ENCODE data around the gene KATNAL1. TPM values are rescaled to one million over a fixed set of nuclear protein-coding genes. Genes with fewer than 3 reads are reported as not detected.
"Not testable (repeated sequence)": the region's sequence is repeated elsewhere in the genome, so short reads cannot be mapped to it uniquely, and the experiment has no call there.

The KATNAL1 gene
- total RNA-seq, 2 experiments from 2014 or later = 29.4 to 30.4 TPM

GRCh38 chr13:30292325-30292724, 15.0 kb downstream of the KATNAL1 start:
- Mint-ChIP-seq H3K9me3 (ENCODE audit: insufficient read depth) (peaks cover 1% of the 10 kb centered on the region), H3K4me1 (ENCODE audit: low read depth) (peaks cover 11% of the 10 kb centered on the region), H3K36me3 (ENCODE audit: low read depth) (peaks cover 5% of the 10 kb centered on the region), H3K27me3 (ENCODE audit: low read depth) (no peaks in the 10 kb centered on the region), H3K4me3 (no peak overlapping the region), H3K27ac (no peak overlapping the region)
- CTCF ChIA-PET = no interaction called here
- no peak for ATAC-seq
- DNase-seq = no peak
- POLR2A ChIA-PET = no interaction called here

GRCh38 chr13:30290812-30291436, 16.4 kb downstream of the KATNAL1 start:
- no peak for DNase-seq
- Mint-ChIP-seq H3K27me3 (ENCODE audit: low read depth) (no peaks in the 10 kb centered on the region), H3K27ac (no peak overlapping the region), H3K36me3 (ENCODE audit: low read depth) (peaks cover 15% of the 10 kb centered on the region), H3K4me1 (ENCODE audit: low read depth) (peaks cover 11% of the 10 kb centered on the region), H3K4me3 (no peak overlapping the region), H3K9me3 (ENCODE audit: insufficient read depth) (peaks cover 6% of the 10 kb centered on the region)
- no peak for ATAC-seq
- ChIA-PET POLR2A (no interaction called here), CTCF (interaction anchor here (0.6 kb wide), 1 partner anchor 192 kb away, joined by 3 read pairs; no protein-coding TSS in a partner anchor)

DNA sequence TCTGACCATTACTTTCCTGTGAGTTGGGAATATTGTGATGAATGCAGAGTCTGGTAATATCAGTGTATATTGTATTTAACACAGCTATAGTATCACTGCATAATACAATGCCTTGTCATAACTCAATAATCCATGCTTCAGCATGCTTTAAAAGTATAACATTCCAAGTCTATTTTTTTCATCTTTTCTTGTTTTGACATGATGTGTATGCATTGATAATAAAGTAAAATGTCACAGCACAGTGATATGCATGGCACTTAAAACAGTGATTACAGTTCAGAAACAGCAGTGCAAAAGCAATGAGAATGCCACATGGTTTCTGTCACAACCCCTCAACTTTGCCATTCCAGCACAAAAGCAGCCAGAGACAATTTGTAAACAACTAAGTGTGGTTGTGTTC, 17.8 kb downstream of the KATNAL1 start:
- no peaks in the 10 kb centered on the region for H3K27me3 Mint-ChIP-seq (ENCODE audit: low read depth)
- peaks cover 13% of the 10 kb centered on the region for H3K9me3 Mint-ChIP-seq (ENCODE audit: insufficient read depth)
- H3K4me3 Mint-ChIP-seq = no peak overlapping the region
- no peak for DNase-seq
- ChIA-PET CTCF (no interaction called here), POLR2A (no interaction called here)
- peaks cover 27% of the 10 kb centered on the region for H3K36me3 Mint-ChIP-seq (ENCODE audit: low read depth)
- H3K27ac Mint-ChIP-seq = no peak overlapping the region
- peaks cover 11% of the 10 kb centered on the region for H3K4me1 Mint-ChIP-seq (ENCODE audit: low read depth)
- ATAC-seq = no peak

DNA sequence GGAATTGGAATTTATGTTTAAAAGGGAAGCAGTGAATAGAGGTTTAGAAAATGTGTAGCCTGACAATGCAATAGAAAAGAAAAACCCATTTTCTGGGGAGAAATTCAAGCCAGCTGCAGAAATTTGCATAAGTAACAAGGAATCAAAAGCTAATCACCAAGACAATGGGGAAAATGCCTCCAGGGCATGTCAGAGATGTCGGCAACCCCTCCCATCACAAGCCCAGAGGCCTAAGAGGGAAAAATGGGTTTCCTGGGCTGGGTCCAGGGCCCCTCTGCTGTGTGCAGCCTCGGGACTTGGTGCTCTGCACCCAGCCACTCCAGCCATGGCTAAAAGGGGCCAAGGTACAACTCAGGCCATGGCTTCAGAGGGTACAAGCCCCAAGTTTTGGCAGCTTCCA, 21.3 kb downstream of the KATNAL1 start:
- ATAC-seq; H3K27me3 Mint-ChIP-seq (ENCODE audit: low read depth); H3K27ac Mint-ChIP-seq; H3K4me3 Mint-ChIP-seq; DNase-seq; H3K4me1 Mint-ChIP-seq (ENCODE audit: low read depth); POLR2A ChIA-PET; CTCF ChIA-PET: not testable (repeated sequence)
- Mint-ChIP-seq H3K36me3 (ENCODE audit: low read depth) (peaks cover 28% of the 10 kb centered on the region), H3K9me3 (ENCODE audit: insufficient read depth) (peaks cover 13% of the 10 kb centered on the region)

- Mint-ChIP-seq H3K27me3 (ENCODE audit: low read depth) (no peaks in the 10 kb centered on the region), H3K4me3 (no peak overlapping the region), H3K9me3 (ENCODE audit: insufficient read depth) (peaks cover 7% of the 10 kb centered on the region), H3K4me1 (ENCODE audit: low read depth) (peaks cover 7% of the 10 kb centered on the region), H3K36me3 (ENCODE audit: low read depth) (peaks cover 56% of the 10 kb centered on the region), H3K27ac (no peak overlapping the region)
- ChIA-PET CTCF (no interaction called here), POLR2A (no interaction called here)
- DNase-seq (no peak), ATAC-seq (no peak)
These were observed 31.2 kb downstream of the KATNAL1 start for GRCh38 chr13:30276178-30276577.

DNA sequence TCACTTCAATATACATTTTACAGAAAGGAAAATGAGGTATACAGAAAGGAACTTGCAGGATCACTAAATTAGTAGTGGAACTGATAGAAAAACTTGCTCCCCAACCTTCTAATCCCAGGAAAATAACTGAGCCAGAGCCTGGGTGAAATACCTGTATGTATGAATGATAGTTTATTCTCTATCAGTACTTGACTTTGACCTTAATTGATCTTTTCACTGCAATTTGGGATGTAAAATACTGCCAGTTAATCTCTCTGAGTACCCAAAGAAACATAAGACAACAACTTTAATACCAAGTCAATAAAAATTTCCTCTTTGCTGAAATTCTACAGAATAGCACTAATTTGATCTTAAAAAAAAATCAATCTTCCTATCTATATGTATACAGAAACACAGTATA, 33.3 kb downstream of the KATNAL1 start:
- no peak for DNase-seq
- ATAC-seq = no peak
- Mint-ChIP-seq H3K27ac (no peak overlapping the region), H3K4me3 (no peak overlapping the region), H3K9me3 (ENCODE audit: insufficient read depth) (peaks cover 7% of the 10 kb centered on the region), H3K4me1 (ENCODE audit: low read depth) (peaks cover 7% of the 10 kb centered on the region), H3K36me3 (ENCODE audit: low read depth) (peaks cover 53% of the 10 kb centered on the region), H3K27me3 (ENCODE audit: low read depth) (no peaks in the 10 kb centered on the region)
- ChIA-PET POLR2A (no interaction called here), CTCF (no interaction called here)

- POLR2A ChIA-PET; DNase-seq; H3K27ac Mint-ChIP-seq; H3K9me3 Mint-ChIP-seq (ENCODE audit: insufficient read depth); CTCF ChIA-PET; H3K4me1 Mint-ChIP-seq (ENCODE audit: low read depth); ATAC-seq; H3K27me3 Mint-ChIP-seq (ENCODE audit: low read depth); H3K4me3 Mint-ChIP-seq: not testable (repeated sequence)
- peaks cover 33% of the 10 kb centered on the region for H3K36me3 Mint-ChIP-seq (ENCODE audit: low read depth)
These were observed 37.3 kb downstream of the KATNAL1 start for GRCh38 chr13:30270035-30270434.

DNA sequence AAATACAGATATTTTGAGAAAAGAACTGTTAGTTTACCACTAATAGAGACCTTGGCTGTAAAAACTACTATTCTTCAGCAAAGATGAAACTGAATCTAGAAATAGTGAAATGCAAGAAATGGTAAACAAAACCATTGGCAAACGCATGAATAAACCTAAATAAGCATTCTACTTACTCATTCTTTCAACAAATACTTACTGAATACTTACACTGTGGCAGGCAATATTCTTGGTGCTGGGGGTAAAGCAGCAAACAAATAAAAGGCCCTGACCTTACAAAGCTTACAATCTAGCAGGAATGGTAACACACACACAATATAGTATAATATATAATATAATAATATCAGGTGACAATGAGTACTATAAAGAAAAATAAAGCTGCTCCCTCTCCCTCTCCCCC, 38.7 kb downstream of the KATNAL1 start:
- Mint-ChIP-seq H3K4me1 (ENCODE audit: low read depth) (no peaks in the 10 kb centered on the region), H3K27ac (no peak overlapping the region), H3K27me3 (ENCODE audit: low read depth) (no peaks in the 10 kb centered on the region), H3K36me3 (ENCODE audit: low read depth) (peaks cover 21% of the 10 kb centered on the region), H3K9me3 (ENCODE audit: insufficient read depth) (no peaks in the 10 kb centered on the region), H3K4me3 (no peak overlapping the region)
- ATAC-seq = no peak
- POLR2A ChIA-PET = no interaction called here
- DNase-seq = no peak
- CTCF ChIA-PET = no interaction called here

DNA sequence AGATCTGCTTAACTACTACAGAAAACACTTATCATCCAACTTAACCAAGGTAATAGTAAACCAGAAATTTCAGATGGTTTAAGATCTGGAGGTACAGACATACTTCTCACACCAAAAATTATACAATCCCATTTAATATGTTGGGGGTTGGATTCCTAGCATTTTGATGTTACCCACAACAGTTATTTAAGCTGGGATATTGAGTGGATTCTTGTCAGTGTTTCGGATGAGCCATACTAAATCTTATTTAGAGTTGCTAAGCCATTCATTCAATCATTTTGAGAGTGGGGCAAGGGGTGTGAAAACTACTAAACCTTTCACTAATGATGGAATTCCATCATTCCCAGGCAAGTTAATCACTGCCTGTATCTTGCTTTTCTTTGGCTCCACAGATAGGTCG, 40.6 kb downstream of the KATNAL1 start:
- ATAC-seq = no peak
- Mint-ChIP-seq H3K4me1 (ENCODE audit: low read depth) (no peaks in the 10 kb centered on the region), H3K27ac (no peak overlapping the region), H3K27me3 (ENCODE audit: low read depth) (no peaks in the 10 kb centered on the region), H3K9me3 (ENCODE audit: insufficient read depth) (no peaks in the 10 kb centered on the region), H3K4me3 (no peak overlapping the region), H3K36me3 (ENCODE audit: low read depth) (peaks cover 10% of the 10 kb centered on the region)
- no peak for DNase-seq
- ChIA-PET POLR2A (no interaction called here), CTCF (interaction anchor here (0.8 kb wide), 1 partner anchor 20 kb away, joined by 4 read pairs; no protein-coding TSS in a partner anchor)

GRCh38 chr13:30259149-30259733, 48.1 kb downstream of the KATNAL1 start:
- Mint-ChIP-seq H3K4me1 (ENCODE audit: low read depth) (peaks cover 17% of the 10 kb centered on the region), H3K36me3 (ENCODE audit: low read depth) (peaks cover 15% of the 10 kb centered on the region)
- H3K27me3 Mint-ChIP-seq (ENCODE audit: low read depth); H3K27ac Mint-ChIP-seq; ATAC-seq; DNase-seq; H3K9me3 Mint-ChIP-seq (ENCODE audit: insufficient read depth); H3K4me3 Mint-ChIP-seq; POLR2A ChIA-PET; CTCF ChIA-PET: not testable (repeated sequence)

DNA sequence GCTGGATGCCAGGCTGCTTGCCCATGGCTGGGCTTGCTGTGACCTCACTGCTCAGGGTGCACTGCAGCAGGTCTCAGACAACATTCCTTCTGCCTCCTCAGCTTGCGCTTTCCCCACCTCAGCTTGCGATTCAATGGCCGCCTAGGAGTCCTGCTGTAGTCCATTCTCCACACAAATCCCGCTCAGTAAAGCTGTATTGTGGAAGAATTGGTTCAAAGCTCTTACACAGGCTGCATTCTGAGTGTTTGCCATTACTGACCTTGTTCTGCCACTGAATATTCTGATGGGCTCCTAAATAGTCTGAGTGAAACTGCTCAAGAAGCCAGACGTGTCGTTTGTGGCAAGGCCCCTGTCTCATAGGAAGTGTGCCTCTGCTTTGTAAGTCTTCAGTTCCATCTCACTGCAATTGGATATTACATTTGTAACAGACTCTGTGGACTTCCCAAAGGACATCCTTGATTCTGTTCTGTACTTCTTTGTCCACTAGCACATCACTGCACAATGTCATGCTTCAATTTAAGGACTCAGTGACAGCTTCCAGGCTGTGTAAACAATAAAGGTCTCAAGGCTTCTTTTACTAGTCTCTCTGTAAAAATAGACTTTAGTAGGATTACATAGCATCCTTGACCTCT, 49.8 kb downstream of the KATNAL1 start:
- Mint-ChIP-seq H3K36me3 (ENCODE audit: low read depth) (peaks cover 19% of the 10 kb centered on the region), H3K27ac (no peak overlapping the region), H3K9me3 (ENCODE audit: insufficient read depth) (no peaks in the 10 kb centered on the region), H3K27me3 (ENCODE audit: low read depth) (no peaks in the 10 kb centered on the region), H3K4me1 (ENCODE audit: low read depth) (peaks cover 17% of the 10 kb centered on the region), H3K4me3 (no peak overlapping the region)
- ATAC-seq (no peak), DNase-seq (no peak)
- CTCF ChIA-PET = interaction anchor here (1.1 kb wide), 1 partner anchor 51 kb away, joined by 3 read pairs; no protein-coding TSS in a partner anchor
- POLR2A ChIA-PET = interaction anchor here (0.6 to 1.1 kb wide), 2 partner anchors 8 to 26 kb away, joined by 3 read pairs; no protein-coding TSS in a partner anchor

GRCh38 chr13:30256713-30257467, 50.5 kb downstream of the KATNAL1 start:
- CTCF ChIA-PET = no interaction called here
- Mint-ChIP-seq H3K27me3 (ENCODE audit: low read depth) (no peaks in the 10 kb centered on the region), H3K36me3 (ENCODE audit: low read depth) (peaks cover 19% of the 10 kb centered on the region), H3K9me3 (ENCODE audit: insufficient read depth) (no peaks in the 10 kb centered on the region), H3K27ac (no peak overlapping the region), H3K4me1 (ENCODE audit: low read depth) (peaks cover 17% of the 10 kb centered on the region), H3K4me3 (no peak overlapping the region)
- DNase-seq (no peak), ATAC-seq (no peak)
- POLR2A ChIA-PET = interaction anchor here (0.6 kb wide), 1 partner anchor 27 kb away, joined by 3 read pairs; no protein-coding TSS in a partner anchor

Measured in activated CD8-positive, alpha-beta T cell treated with anti-CD3 and anti-CD28 coated beads, Interleukin-2, amount 10 ng/mL, durations not matched to agents 7 days and 5 days (primary cell).